Fibroblast of the conjunctiva (primary cell): ENCODE measurements around the gene CTSD.

ENCODE experiments used
- DNase-seq: peaks from one replicate; pipeline ENCODE4 v3.0.0-alpha.2; 2010; ENCODE audit warnings: low read depth

Gene CTSD

DNA sequence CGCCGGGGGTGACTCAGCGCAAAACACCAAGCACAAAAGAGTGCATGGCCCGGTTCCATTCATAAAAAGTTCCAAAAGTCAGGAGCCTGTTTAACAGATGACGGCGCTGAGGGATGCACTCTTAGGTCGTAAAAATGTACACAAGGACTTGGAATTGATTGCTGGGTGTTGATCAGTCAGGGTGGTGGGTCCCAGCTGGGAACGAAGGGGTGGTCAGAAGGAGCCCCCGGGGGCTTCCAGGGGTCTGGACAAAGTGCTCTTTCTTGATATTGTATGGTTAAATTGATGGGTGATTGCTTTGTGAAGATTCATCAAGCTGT is 34.1 kb downstream of the CTSD start:
- DNase-seq, result no peak

DNA sequence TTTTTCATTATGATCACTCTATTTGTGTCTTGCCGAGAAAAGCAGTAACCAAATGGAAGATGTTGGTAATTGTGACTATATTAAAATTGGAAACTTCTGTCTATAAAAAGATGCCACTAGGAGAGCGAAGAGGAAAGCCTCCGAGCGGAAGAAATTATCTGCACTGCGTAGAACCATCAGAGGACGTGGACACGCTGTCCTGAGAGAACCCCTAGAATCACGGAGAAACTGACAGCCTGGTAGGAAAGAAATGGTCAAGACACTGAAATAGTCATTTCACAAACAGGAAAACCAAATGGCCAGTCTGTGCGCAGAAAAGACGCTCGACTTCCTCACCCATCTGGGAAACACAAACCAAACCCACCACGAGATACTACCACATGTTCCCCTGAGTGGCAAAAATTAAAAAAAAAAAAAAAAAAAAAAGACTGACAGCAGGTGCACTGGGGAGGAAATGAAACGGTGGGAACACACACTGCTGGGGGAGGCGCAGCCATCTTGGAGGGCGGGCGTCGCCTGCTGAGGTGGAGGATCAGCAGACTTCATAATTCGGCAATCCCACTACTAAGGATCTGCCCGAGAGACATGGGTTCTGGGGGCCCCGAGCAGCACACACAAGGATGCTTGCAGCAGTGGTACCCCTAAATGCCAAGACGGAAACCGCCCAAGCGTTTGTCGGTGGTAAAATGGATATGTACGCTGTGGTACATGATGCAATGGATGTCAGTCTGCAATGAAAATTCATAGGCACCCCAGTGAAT is 34.6 kb downstream of the CTSD start:
- no peak for DNase-seq

DNA sequence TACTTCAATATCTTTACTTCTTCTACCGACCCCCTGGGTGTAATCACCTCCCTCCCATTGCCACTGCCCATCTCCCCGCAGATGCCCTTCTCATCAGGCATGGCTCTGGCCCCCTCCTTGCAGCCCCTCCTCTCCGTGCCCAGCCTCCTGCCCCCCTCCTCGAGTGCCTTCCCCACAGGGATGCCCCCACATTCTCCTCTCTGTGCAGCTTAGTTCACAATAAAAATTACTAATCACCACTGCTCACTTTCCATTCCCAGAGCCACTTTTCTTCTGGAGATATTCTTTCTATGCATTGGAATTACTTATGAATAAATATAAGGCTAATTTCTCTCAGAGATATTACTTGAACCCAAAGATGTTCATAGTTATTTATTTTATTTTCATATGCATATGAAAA is 35.4 kb downstream of the CTSD start:
- no peak for DNase-seq

DNA sequence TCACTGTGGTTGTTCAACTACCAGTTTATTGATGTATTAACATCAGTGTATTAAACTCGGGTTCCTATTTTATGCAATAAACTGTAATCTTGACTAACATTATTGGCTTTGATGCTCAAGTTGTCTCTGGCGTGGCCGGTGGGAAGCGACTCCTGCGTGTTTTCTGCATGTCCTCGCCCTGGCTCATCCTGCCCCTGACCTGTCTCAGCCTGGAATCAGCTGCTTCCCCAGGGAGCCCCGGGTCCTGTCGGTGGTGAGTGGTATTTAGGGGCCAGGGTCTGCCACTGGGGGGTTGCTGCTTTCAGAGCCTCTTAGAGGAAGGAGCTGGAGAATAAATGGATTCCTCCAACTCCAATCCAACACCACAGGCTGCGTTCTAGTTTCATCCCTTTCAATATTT is 35.9 kb downstream of the CTSD start:
- DNase-seq, result no peak

DNA sequence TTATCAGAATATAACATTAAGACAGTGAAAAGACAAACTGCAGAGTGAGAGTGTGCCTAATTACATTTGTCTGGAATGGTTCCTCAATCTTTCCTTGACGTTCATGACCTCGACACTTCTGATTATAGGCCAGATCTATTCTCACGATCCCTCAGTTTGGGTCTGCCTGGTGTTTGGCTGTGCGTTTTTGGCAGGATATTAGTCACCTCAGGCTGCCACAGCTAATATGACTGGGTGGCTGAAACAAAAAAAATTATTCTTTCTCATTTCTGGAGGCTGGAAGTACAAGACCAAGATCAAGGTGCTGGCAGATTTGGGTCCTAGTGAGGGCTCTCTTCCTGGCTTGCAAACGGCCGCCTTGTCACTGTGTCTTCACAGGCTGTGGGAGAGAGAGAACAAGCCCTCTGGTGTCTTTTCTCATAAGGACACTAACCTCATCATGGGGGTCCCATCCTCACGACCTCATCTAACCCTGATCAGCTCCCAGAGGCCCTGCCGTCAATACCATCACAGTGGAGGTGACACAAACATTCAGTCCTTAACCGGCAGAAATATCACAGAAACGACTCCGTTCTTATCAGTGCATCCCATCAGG is 36.5 kb downstream of the CTSD start:
- DNase-seq, result no peak

DNA sequence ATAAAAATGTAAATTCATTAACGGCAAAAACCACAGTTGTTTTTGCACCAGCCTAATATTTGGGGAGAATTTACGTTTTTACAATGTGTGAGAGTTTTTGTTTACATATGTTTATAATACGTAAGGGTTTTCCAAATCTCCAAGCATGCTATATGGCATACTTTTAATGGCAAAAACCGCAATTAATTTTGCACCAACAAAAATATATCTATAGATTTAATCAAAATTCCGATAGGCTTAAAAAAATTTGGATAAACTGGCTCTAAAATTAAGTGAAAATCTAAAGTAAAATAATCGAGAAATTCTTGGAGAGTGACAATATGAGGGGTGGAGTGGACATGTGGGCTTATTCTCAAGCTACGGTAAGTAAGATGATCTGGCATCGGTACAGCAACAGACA is 43.9 kb downstream of the CTSD start:
- DNase-seq, result no peak

DNA sequence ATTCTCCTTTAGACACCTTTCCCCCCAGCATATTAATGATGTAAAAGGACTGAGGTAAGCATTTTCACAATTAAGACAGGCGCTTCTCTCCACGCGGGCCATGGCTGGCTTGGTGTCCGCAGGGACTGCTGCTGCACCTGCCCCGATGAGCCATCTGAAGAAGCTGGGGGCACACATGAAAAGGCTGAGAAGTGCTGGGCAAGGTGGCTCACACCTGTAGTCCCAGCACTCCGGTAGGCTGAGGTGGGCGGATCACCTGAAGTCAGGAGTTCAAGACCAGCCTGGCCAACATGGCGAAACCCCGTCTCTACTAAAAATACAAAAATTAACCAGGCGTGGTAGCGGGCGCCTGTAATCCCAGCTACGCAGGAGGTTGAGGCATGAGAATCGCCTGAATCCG is 45.4 kb downstream of the CTSD start:
- DNase-seq, result no peak

DNA sequence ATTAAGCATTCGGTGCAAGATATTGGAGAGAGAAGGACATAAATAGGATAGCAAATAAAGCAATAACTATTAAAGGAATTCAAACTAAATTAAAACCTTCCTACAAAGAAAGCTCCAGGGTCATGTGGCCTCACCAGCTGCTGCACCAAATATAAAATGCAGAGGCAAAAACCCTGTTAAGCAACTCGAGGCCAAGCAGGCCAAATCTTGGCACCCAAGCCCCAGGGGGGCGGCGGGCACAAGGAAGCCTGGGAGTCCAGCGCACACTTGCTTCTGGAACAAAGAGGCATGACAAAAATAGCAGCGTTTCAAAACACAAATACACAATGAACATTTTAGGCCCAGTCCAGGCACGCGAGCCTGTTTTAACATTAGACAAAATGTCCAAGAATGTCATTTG is 46.0 kb downstream of the CTSD start:
- no peak for DNase-seq

DNA sequence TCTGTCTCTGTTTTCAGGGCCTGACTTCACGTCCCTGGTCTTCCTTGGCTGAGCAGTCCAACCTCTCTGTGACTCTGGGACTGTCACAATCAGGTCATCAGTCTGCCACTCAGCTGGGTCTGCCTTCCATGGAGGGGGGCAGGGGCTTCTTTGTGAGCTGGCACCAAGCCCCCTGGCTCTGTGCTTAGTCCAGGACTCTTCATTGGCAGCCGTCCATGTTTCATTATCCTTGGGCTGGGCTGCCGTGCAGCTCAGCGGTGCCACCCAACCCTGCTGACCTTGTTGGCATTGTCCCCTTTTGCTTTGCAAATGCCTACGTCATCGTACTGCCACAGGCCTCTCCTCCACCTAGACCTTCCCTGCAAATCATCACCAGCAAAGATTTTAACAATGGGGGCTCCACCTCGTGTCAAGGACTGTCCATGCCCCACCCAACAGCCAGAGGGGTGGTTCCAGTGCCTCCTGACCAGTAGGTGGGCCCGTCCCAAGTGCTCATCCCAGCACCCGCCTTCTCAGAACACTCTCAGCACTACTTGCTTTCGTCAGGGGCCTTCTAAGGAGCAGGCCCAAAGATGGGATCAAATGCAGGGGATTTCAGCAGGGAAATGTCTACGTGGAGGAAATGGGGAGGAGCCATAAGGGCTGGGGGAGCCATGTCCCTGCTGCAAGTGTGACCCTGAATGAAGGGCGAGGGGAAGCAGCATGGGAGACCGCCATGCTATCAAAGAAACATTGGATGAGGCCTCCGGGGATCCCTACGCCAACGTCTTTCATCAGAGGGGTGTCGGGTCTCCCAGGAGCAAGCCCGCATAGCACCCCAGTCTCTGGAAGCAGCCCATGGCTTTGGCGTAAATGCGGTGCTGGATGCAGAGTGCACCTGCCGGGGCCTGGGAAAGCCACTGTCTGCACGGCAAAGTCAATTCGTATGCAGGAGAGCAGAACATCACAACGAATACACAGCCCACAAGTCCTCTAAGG is 48.5 kb downstream of the CTSD start:
- DNase-seq, result no peak

DNA sequence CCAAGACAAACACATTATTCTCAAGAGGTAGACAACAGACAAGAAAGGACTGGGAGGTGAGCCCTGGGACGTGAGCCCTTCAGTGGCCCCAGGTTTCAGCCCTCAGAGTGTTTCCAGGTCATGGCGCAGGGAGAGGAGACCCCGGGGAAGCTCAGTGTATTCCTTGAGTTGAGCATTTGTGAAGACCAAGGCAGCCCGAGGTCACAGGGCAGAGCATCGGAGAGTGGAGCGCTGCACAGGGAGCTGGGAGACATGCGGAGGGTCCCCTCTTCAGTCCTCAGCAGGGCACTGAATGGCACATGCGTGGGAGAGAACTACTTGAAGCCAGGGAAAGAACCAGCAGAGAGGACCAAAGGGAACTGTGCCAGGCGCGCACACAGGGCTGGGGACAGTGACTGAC is 55.0 kb downstream of the CTSD start:
- no peak for DNase-seq

DNA sequence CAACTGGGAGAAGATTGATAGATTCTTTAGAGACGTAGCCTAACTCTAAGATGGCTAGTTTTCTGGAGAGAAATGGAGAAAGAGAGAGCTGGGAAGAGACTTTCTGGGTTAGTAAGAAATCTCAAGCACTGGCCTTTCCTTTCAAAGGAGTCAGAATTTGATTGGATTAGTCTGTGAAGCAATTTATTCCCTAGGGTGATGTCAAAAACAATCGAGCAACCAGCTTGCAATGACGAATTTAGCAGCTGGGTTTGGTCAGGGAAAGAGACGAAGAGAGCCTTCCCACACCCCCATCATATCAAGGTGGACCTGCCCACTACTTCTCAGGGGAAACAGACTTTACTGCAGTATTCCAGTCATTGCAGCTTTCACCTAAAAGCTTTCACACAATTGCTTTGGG is 56.0 kb downstream of the CTSD start:
- DNase-seq, result no peak

DNA sequence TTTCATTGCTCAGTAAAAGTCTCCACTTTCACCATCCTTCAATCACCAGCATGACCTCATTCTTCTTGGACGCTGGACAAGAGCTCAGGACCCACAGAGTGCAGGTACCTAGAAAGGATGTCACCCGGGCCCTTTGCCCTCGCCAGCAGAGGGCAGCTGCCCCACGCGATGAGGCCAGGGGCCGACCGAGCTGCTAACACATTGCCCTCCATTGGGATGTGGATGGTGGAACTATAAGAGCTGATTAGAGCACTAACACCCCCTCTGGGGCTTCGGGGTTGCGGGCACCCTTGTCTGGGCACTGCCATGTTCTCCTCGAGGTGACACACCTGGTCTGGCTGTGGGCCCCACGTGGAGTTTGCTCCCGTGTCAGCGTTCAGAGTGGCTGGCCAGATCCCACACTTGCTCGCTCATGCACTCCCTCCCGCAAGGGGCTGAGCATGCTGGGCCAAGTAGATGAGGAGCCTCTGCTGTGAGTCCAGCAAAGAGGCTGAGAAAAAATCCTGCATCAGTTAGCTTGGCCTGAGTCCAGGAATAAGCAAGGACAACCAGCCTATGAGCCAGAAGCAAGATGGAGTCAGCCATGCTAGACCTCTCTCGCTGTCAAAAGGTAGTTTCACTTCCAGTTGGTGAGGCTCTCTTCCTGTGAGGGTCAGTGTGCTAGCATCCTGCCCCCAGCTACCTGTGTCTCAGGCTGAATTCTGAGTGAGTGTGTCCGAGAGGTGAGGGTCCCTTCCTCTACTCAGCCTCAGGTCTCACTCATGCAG is 56.9 kb downstream of the CTSD start:
- DNase-seq, result no peak

DNA sequence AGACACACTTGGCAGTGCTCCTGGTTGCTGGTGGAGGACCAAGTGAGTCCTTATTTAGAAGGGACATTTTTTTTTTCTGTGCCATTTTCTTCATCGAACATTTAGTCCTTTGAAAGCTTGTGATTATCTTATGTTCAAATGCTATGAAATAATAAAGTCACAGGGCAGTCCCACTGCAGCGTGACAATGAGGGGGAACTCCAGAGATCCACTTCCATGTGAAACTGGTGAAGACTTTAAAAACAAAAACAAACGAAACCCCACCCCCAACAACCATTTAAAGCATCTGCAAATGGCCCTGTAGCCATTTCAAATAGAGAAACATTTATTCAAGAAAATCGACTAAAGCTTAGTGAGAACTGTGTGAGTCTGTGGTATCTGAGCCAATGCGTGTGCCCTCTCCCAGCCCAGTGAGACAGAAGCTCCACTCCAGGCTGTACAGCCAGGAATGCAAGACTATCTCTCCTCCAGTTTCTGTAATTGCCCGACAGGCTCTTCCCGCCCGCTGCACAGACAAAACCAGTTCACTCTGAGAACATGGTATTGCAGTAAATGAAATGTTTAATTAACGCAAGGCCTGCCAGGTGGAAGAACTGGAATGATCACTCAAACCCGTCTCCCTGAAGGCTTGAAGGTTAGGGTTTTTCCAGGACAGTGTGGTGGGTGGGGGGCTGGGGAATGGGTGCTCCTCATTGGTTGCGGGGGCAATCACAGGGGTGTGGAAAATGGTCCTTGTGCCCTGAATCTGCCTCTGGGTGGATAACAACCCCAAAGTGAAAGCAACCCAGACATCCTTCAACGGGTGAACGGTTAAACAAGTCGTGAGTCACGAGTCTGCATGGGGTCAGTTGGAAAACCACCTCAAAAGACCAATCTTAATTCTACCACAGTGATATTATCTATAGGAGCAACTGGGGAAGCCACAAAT is 58.3 kb downstream of the CTSD start:
- no peak for DNase-seq

DNA sequence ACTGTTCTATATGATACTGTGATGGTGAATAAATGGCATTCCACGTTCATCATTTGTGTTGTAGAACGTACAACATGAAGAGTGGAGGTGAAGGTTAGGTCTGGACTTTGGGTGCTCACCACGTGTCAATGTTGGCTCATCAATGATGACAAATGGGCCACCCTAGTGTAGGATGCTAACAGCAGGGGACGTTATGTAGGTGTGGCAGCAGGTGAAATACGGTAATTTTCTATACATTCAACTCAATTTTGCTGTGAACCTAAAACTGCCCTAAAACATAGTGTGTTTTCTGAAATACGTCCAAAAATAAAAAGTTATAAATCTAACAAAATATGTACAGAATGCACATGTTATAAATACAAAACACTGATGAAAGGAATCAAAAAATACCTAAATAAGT is 60.6 kb downstream of the CTSD start:
- no peak for DNase-seq
